H9 (cell line): ENCODE data around the gene TIPIN. TPM values are rescaled to one million over a fixed set of nuclear protein-coding genes. Genes with fewer than 3 reads are reported as not detected.

Experiments used
- DNase-seq: peaks from one replicate; pipeline ENCODE4 v3.0.0-alpha.2; 2017
- H2AFZ ChIP-seq: one replicate; pipeline ENCODE4 v1.6.1; 2013; ENCODE audit warnings: mild to moderate bottlenecking, low read length, control low read depth, moderate library complexity
- H2AK5ac ChIP-seq: 2 replicates; pipeline ENCODE4 v1.6.1; 2013; ENCODE audit warnings: low read length, control low read depth, mixed read lengths; ENCODE audit not compliant: insufficient read length
- H2BK120ac ChIP-seq: one replicate; pipeline ENCODE4 v1.6.1; 2013; ENCODE audit warnings: low read depth, mild to moderate bottlenecking, low read length, control low read depth, inconsistent platforms; ENCODE audit not compliant: poor library complexity, severe bottlenecking
- H2BK12ac ChIP-seq: 2 replicates; pipeline ENCODE4 v1.6.1; 2013; ENCODE audit warnings: low read length, control low read depth, mixed read lengths, low read depth; ENCODE audit not compliant: insufficient read length
- H2BK15ac ChIP-seq: 2 replicates; pipeline ENCODE4 v1.6.1; 2013; ENCODE audit warnings: low read depth, low read length, control low read depth
- H2BK20ac ChIP-seq: one replicate; pipeline ENCODE4 v1.6.1; 2013; ENCODE audit warnings: low read depth, mild to moderate bottlenecking, low read length, control low read depth, inconsistent platforms; ENCODE audit not compliant: poor library complexity, severe bottlenecking
- H2BK5ac ChIP-seq: 2 replicates; pipeline ENCODE4 v1.6.1; 2013; ENCODE audit warnings: low read length, control low read depth, mixed read lengths; ENCODE audit not compliant: insufficient read length
- H3K14ac ChIP-seq: 2 replicates; pipeline ENCODE4 v1.6.1; 2013; ENCODE audit warnings: low read length, control low read depth; ENCODE audit not compliant: insufficient read depth
- H3K18ac ChIP-seq: 2 replicates; pipeline ENCODE4 v1.6.1; 2013; ENCODE audit warnings: low read depth, mild to moderate bottlenecking, mixed read lengths, low read length, control low read depth; ENCODE audit not compliant: insufficient read length
- H3K23ac ChIP-seq: 2 replicates; pipeline ENCODE4 v1.6.1; 2013; ENCODE audit warnings: low read length, control low read depth, mixed read lengths, low read depth; ENCODE audit not compliant: insufficient read length
- H3K23me2 ChIP-seq: 2 replicates; pipeline ENCODE4 v1.6.1; 2013; ENCODE audit warnings: low read depth, mild to moderate bottlenecking, mixed read lengths, low read length, control low read depth; ENCODE audit not compliant: insufficient read length, poor library complexity, severe bottlenecking
- H3K27ac ChIP-seq: 2 replicates; pipeline ENCODE4 v1.5.1; 2013; ENCODE audit warnings: low read length, control low read depth, mixed read lengths, low read depth; ENCODE audit not compliant: insufficient read length
- H3K27me3 ChIP-seq: 2 replicates; pipeline ENCODE4 v1.6.1; 2013; ENCODE audit warnings: low read length, control low read depth, inconsistent platforms; ENCODE audit not compliant: insufficient read depth
- H3K4ac ChIP-seq: 2 replicates; pipeline ENCODE4 v1.6.1; 2013; ENCODE audit warnings: low read depth, mild to moderate bottlenecking, control low read depth, inconsistent platforms, low read length, moderate library complexity
- H3K4me1 ChIP-seq: 2 replicates; pipeline ENCODE4 v1.6.1; 2013; ENCODE audit warnings: low read length, control low read depth, inconsistent platforms; ENCODE audit not compliant: insufficient read depth
- H3K4me2 ChIP-seq: 2 replicates; pipeline ENCODE4 v1.6.1; 2013; ENCODE audit warnings: low read length, control low read depth, mixed read lengths; ENCODE audit not compliant: insufficient read length, insufficient read depth
- H3K56ac ChIP-seq: 2 replicates; pipeline ENCODE4 v1.6.1; 2013; ENCODE audit warnings: low read depth, mild to moderate bottlenecking, mixed read lengths, low read length, control low read depth; ENCODE audit not compliant: insufficient read length
- H3K79me1 ChIP-seq: 2 replicates; pipeline ENCODE4 v1.6.1; 2013; ENCODE audit warnings: low read depth, mild to moderate bottlenecking, moderate library complexity, low read length, control low read depth, inconsistent platforms; ENCODE audit not compliant: insufficient read depth, poor library complexity, severe bottlenecking
- H3K79me2 ChIP-seq: 2 replicates; pipeline ENCODE4 v1.6.1; 2013; ENCODE audit warnings: low read length, control low read depth, inconsistent platforms; ENCODE audit not compliant: insufficient read depth
- H3K9ac ChIP-seq: 2 replicates; pipeline ENCODE4 v1.6.1; 2013; ENCODE audit warnings: low read length, control low read depth, mixed read lengths; ENCODE audit not compliant: insufficient read length; ENCODE audit errors: extremely low read depth
- H3K9me3 ChIP-seq: one replicate; pipeline ENCODE4 v1.6.1; 2013; ENCODE audit warnings: low read depth, low read length, inconsistent platforms; ENCODE audit not compliant: control insufficient read depth
- H3T11ph ChIP-seq: one replicate; pipeline ENCODE4 v1.6.1; 2013; ENCODE audit warnings: mild to moderate bottlenecking, low read length, control low read depth, inconsistent platforms
- H4K20me1 ChIP-seq: one replicate; pipeline ENCODE4 v1.6.1; 2013; ENCODE audit not compliant: control insufficient read depth, insufficient read length, insufficient read depth
- H4K5ac ChIP-seq: 2 replicates; pipeline ENCODE4 v1.6.1; 2013; ENCODE audit warnings: low read depth, mild to moderate bottlenecking, mixed read lengths, low read length, control low read depth; ENCODE audit not compliant: insufficient read length
- H4K8ac ChIP-seq: replicated peaks from 2 replicates; pipeline ENCODE4 v1.6.1; 2013; ENCODE audit warnings: low read length, control low read depth, mixed read lengths, low read depth; ENCODE audit not compliant: insufficient read length
- H4K91ac ChIP-seq: 2 replicates; pipeline ENCODE4 v1.6.1; 2013; ENCODE audit warnings: low read depth, mild to moderate bottlenecking, moderate library complexity, mixed read lengths, low read length, control low read depth; ENCODE audit not compliant: insufficient read length
- H3K27ac Mint-ChIP-seq, 3 experiments: 2 replicates in 2 of 3; 3 replicates in 1 of 3; pipeline ENCODE4 v1.8.0; 2020 to 2021; ENCODE audit warnings: mixed read lengths in 3 of 3, mild to moderate bottlenecking in 1 of 3, moderate library complexity in 1 of 3
- H3K27me3 Mint-ChIP-seq: 2 replicates; pipeline ENCODE4 v1.8.0; 2021; ENCODE audit warnings: low read depth, mild to moderate bottlenecking, moderate library complexity, mixed read lengths
- H3K36me3 Mint-ChIP-seq, 3 experiments: 2 replicates in 2 of 3; 3 replicates in 1 of 3; pipeline ENCODE4 v1.8.0; 2020 to 2021; ENCODE audit warnings: low read depth in 3 of 3, mixed read lengths in 3 of 3; ENCODE audit not compliant: insufficient read depth in 1 of 3
- H3K4me1 Mint-ChIP-seq, 2 experiments: 2 replicates each; pipeline ENCODE4 v1.8.0; 2020; ENCODE audit warnings: mixed read lengths in 2 of 2
- H3K4me3 Mint-ChIP-seq, 2 experiments: 2 replicates in 1 of 2; 3 replicates in 1 of 2; pipeline ENCODE4 v1.8.0; 2020 to 2021; ENCODE audit warnings: mild to moderate bottlenecking in 2 of 2, mixed read lengths in 2 of 2, moderate library complexity in 1 of 2
- H3K9me3 Mint-ChIP-seq, 2 experiments: 2 replicates in 1 of 2; 3 replicates in 1 of 2; pipeline ENCODE4 v1.8.0; 2020; ENCODE audit warnings: mild to moderate bottlenecking in 2 of 2, mixed read lengths in 2 of 2, moderate library complexity in 1 of 2
- CTCF ChIP-seq: fragments of 200-600 bp; sonication (generic); conservative IDR thresholded peaks from 3 replicates; pipeline ENCODE4 v1.8.0; 2021; ENCODE audit warnings: antibody characterized with exemption, mild to moderate bottlenecking
- WGBS: extraction: QIAGEN DNeasy Blood & Tissue Kit; methylation state at CpG from one replicate; pipeline ENCODE4 v1.1.7; 2013; ENCODE audit warnings: missing lambda C conversion rate, low lambda C conversion rate, mixed read lengths; ENCODE audit not compliant: insufficient read length; ENCODE audit errors: extremely low coverage; 5-methylcytosine and 5-hydroxymethylcytosine counted together
- total RNA-seq: library from RNA; stranded (reverse); gene quantifications from 2 replicates; pipeline ENCODE4 v1.2.1, GENCODE V29; 2021

Gene TIPIN
- total RNA-seq, 1 experiment from 2014 or later, result 26.9 TPM

- no peaks in the 10 kb centered on the region for H3K4me1 Mint-ChIP-seq
- no peak overlapping the region for H3K9ac ChIP-seq
- no peaks in the 10 kb centered on the region; a peak in 1 of 7 replicates for H3K36me3 Mint-ChIP-seq
- no peak overlapping the region for H3K4ac ChIP-seq
- H2BK5ac ChIP-seq, result no peak overlapping the region
- H4K8ac ChIP-seq, result no peak overlapping the region
- H2BK12ac ChIP-seq, result no peak overlapping the region
- no peak overlapping the region for H4K91ac ChIP-seq
- H3K27me3 Mint-ChIP-seq, result no peaks in the 10 kb centered on the region
- no peaks in the 10 kb centered on the region for H3K79me2 ChIP-seq
- H2BK120ac ChIP-seq, result no peak overlapping the region
- H3K18ac ChIP-seq, result no peak overlapping the region
- no peak overlapping the region for H3K27ac ChIP-seq
- H2AK5ac ChIP-seq, result no peak overlapping the region
- H2AFZ ChIP-seq, result no peak overlapping the region
- no peaks in the 10 kb centered on the region for H3K79me1 ChIP-seq
- H4K20me1 ChIP-seq, result no peaks in the 10 kb centered on the region
- H3K4me3 Mint-ChIP-seq, result no peak overlapping the region
- no peak overlapping the region for H2BK15ac ChIP-seq
- no peaks in the 10 kb centered on the region for H3K27me3 ChIP-seq
- no peaks in the 10 kb centered on the region for H3K9me3 ChIP-seq
- no peak overlapping the region for H2BK20ac ChIP-seq
- H3K56ac ChIP-seq, result no peak overlapping the region
- no peak overlapping the region; the same call in 1 of the 2 replicates for H3K14ac ChIP-seq
- no peak for DNase-seq
- no peak overlapping the region for H4K5ac ChIP-seq
- peaks cover 4 to 8% of the 10 kb centered on the region in 2 experiments; a peak in 4 of 5 replicates for H3K9me3 Mint-ChIP-seq
- H3K23ac ChIP-seq, result no peak overlapping the region
- H3K27ac Mint-ChIP-seq, result 0 out of 7 replicates have a peak overlapping the region, but pooled peaks of 1 of the 3 experiments have one; percentile 31
- H3K4me2 ChIP-seq, result no peak overlapping the region
- TF ChIP-seq CTCF, result no peak
- no CpG with 5 or more reads among the region's 7 CpGs for WGBS
- no peak overlapping the region for H3T11ph ChIP-seq
- H3K4me1 ChIP-seq, result no peaks in the 10 kb centered on the region
- H3K23me2 ChIP-seq, result no peaks in the 10 kb centered on the region
Measured at GRCh38 chr15:66378814-66379430, 22.4 kb upstream of the TIPIN start.
